SK-N-SH (cell line): ENCODE results near the gene APOLD1. TPM values are rescaled to one million over a fixed set of nuclear protein-coding genes. Genes with fewer than 3 reads are reported as not detected.

Source experiments
- CTCF ChIA-PET: fragments of 300-600, 350-600 bp; formaldehyde crosslinking; extraction: SDS; loops from one replicate; lab custom pipeline; 2021; lab: Yijun Ruan, JAX
- POLR2A ChIA-PET: fragments of 350-600 bp; sonication (Branson Sonifier 250); formaldehyde crosslinking; extraction: SDS; loops from one replicate; lab custom pipeline; 2020; ENCODE audit warnings: antibody characterized with exemption, inconsistent platforms; lab: Yijun Ruan, JAX
- DNase-seq: peaks from one replicate; pipeline ENCODE4 v3.0.0; 2012
- H2AFZ ChIP-seq: fragments of 200-600 bp; sonication (generic); 2 replicates; pipeline ENCODE4 v1.8.1; 2016; ENCODE audit warnings: antibody characterized with exemption, mild to moderate bottlenecking, low read depth
- H3F3A ChIP-seq: fragments of 200-600 bp; sonication (generic); replicated peaks from 2 replicates; pipeline ENCODE3; 2016; ENCODE audit warnings: antibody characterized with exemption, mild to moderate bottlenecking; ENCODE audit not compliant: insufficient read depth
- H3K27ac ChIP-seq, 2 experiments: fragments of 200-500 bp in 1 of 2; fragments of 200-600 bp in 1 of 2; sonication (Bioruptor generic) in 1 of 2; sonication (generic), shearing (Covaris generic) in 1 of 2; 2 replicates each; pipeline versions ENCODE4 v1.5.1 to v1.6.1; 2014 to 2016; ENCODE audit warnings: low read depth in 2 of 2, inconsistent platforms in 1 of 2, low read length in 1 of 2, mild to moderate bottlenecking in 1 of 2, mixed read lengths in 1 of 2
- H3K27me3 ChIP-seq: fragments of 200-600 bp; sonication (generic), shearing (Covaris generic); 2 replicates; pipeline ENCODE4 v1.6.1; 2016; ENCODE audit warnings: mixed run types; ENCODE audit not compliant: insufficient read depth
- H3K36me3 ChIP-seq, 2 experiments: fragments of 200-500 bp in 1 of 2; fragments of 200-600 bp in 1 of 2; sonication (Bioruptor generic) in 1 of 2; sonication (generic) in 1 of 2; replicated peaks in 1 of 2; 2 replicates each; pipeline versions ENCODE3 to v1.5.1; 2014 to 2016; ENCODE audit warnings: low read length in 1 of 2, mild to moderate bottlenecking in 1 of 2; ENCODE audit not compliant: insufficient read depth in 2 of 2, control insufficient read depth in 1 of 2
- H3K4me1 ChIP-seq, 2 experiments: fragments of 200-500 bp in 1 of 2; fragments of 200-600 bp in 1 of 2; sonication (Bioruptor generic) in 1 of 2; sonication (generic), shearing (Covaris generic) in 1 of 2; 2 replicates each; pipeline versions ENCODE4 v1.5.1 to v1.6.1; 2014 to 2016; ENCODE audit warnings: low read depth in 1 of 2, low read length in 1 of 2, mixed run types in 1 of 2; ENCODE audit not compliant: insufficient read depth in 2 of 2, control insufficient read depth in 1 of 2
- H3K4me2 ChIP-seq: fragments of 200-600 bp; sonication (generic), shearing (Covaris generic); 2 replicates; pipeline ENCODE4 v1.6.1; 2017; ENCODE audit warnings: mixed run types
- H3K4me3 ChIP-seq, 2 experiments: fragments of 200-500 bp in 1 of 2; fragments of 200-600 bp in 1 of 2; sonication (Bioruptor generic) in 1 of 2; sonication (generic), shearing (Covaris generic) in 1 of 2; 2 replicates each; pipeline versions ENCODE4 v1.5.1 to v1.8.1; 2014 to 2016; ENCODE audit warnings: low read depth in 2 of 2, inconsistent platforms in 1 of 2, low read length in 1 of 2, mild to moderate bottlenecking in 1 of 2, mixed read lengths in 1 of 2, moderate library complexity in 1 of 2
- H3K79me2 ChIP-seq: fragments of 200-600 bp; sonication (generic); 2 replicates; pipeline ENCODE4 v1.8.1; 2017; ENCODE audit warnings: mild to moderate bottlenecking; ENCODE audit not compliant: insufficient read depth
- H3K9ac ChIP-seq: fragments of 200-600 bp; sonication (generic); 2 replicates; pipeline ENCODE4 v1.6.1; 2017; ENCODE audit warnings: mixed run types
- H3K9me2 ChIP-seq: fragments of 200-600 bp; sonication (generic); 2 replicates; pipeline ENCODE4 v1.6.1; 2017; ENCODE audit warnings: mixed run types
- H3K9me3 ChIP-seq: fragments of 200-600 bp; sonication (generic); 2 replicates; pipeline ENCODE4 v1.6.1; 2017; ENCODE audit warnings: mixed run types, mild to moderate bottlenecking, moderate library complexity
- H4K20me1 ChIP-seq: fragments of 200-600 bp; sonication (generic); 2 replicates; pipeline ENCODE4 v1.6.1; 2017; ENCODE audit warnings: mild to moderate bottlenecking, mixed run types; ENCODE audit not compliant: insufficient read depth
- CHD2 ChIP-seq: fragments of 150-350 bp; IDR thresholded peaks from 2 replicates; pipeline ENCODE4 v1.6.1; 2018; ENCODE audit warnings: low read length; ENCODE audit not compliant: partially characterized antibody
- CTCF ChIP-seq: fragments of 200-600 bp; sonication (generic); IDR thresholded peaks from 2 replicates; pipeline ENCODE4 v1.6.1; 2017; ENCODE audit warnings: antibody characterized with exemption, mild to moderate bottlenecking, moderate library complexity
- ELF1 ChIP-seq: IDR thresholded peaks from 2 replicates; pipeline ENCODE4 v1.4.0; 2012
- EP300 ChIP-seq, 2 experiments: IDR thresholded peaks; 2 replicates each; pipeline versions ENCODE4 v1.4.0 to v1.6.1; 2012; ENCODE audit warnings: borderline replicate concordance in 1 of 2, low read depth in 1 of 2, low read length in 1 of 2
- FOSL2 ChIP-seq: IDR thresholded peaks from 2 replicates; pipeline ENCODE4 v1.4.0; 2012; ENCODE audit warnings: low read depth, mild to moderate bottlenecking, moderate library complexity, borderline replicate concordance
- IRF3 ChIP-seq: fragments of 150-350 bp; IDR thresholded peaks from 2 replicates; pipeline ENCODE4 v1.6.1; 2016; ENCODE audit warnings: mild to moderate bottlenecking, low read depth, low read length
- MEF2A ChIP-seq: IDR thresholded peaks from 2 replicates; pipeline ENCODE4 v1.4.0; 2012; ENCODE audit warnings: low read depth, borderline replicate concordance
- NFIC ChIP-seq: IDR thresholded peaks from 2 replicates; pipeline ENCODE4 v1.4.0; 2012; ENCODE audit warnings: borderline replicate concordance
- PBX3 ChIP-seq: IDR thresholded peaks from 2 replicates; pipeline ENCODE4; 2012
- RAD21 ChIP-seq: IDR thresholded peaks from 2 replicates; pipeline ENCODE4 v1.6.1; 2012; ENCODE audit warnings: mild to moderate bottlenecking, low read length
- RCOR1 ChIP-seq: fragments of 150-350 bp; IDR thresholded peaks from 2 replicates; pipeline ENCODE4 v1.6.1; 2017; ENCODE audit warnings: antibody characterized with exemption, low read length
- RFX5 ChIP-seq: IDR thresholded peaks from 2 replicates; pipeline ENCODE4 v1.6.1; 2012; ENCODE audit warnings: mild to moderate bottlenecking, improper control_type of control experiment, low read length
- RXRA ChIP-seq: IDR thresholded peaks from 2 replicates; pipeline ENCODE4 v1.4.0; 2012; ENCODE audit warnings: low read depth, mild to moderate bottlenecking, borderline replicate concordance
- SIN3A ChIP-seq: IDR thresholded peaks from 2 replicates; pipeline ENCODE4 v1.6.1; 2012; ENCODE audit warnings: low read depth, mild to moderate bottlenecking, low read length, moderate library complexity, borderline replicate concordance
- TEAD4 ChIP-seq: IDR thresholded peaks from 2 replicates; pipeline ENCODE4 v1.4.0; 2012; ENCODE audit warnings: mild to moderate bottlenecking, borderline replicate concordance; ENCODE audit not compliant: insufficient read depth
- USF2 ChIP-seq: fragments of 150-350 bp; IDR thresholded peaks from 2 replicates; pipeline ENCODE4 v1.6.1; 2017; ENCODE audit warnings: antibody characterized with exemption, low read length, low read depth, borderline replicate concordance
- YY1 ChIP-seq: IDR thresholded peaks from 2 replicates; pipeline ENCODE4 v1.4.0; 2012; ENCODE audit warnings: low read depth, mild to moderate bottlenecking
- WGBS: methylation state at CpG from one replicate; pipeline ENCODE4 v1.1.6; 2017; ENCODE audit warnings: low lambda C conversion rate; 5-methylcytosine and 5-hydroxymethylcytosine counted together
- polyA plus RNA-seq, 3 experiments: library from polyadenylated mRNA; depleted of rRNA; stranded (reverse); fragments of >200 nt; gene quantifications; 2 replicates each; pipeline ENCODE4 v1.2.3, GENCODE V29; 2012

APOLD1 gene
- polyA plus RNA-seq, 1 of the 3 experiments (the other 2 are of a cell fraction), result 1.7 TPM

- H3K4me3 ChIP-seq, result no peak overlapping the region
- no peaks in the 10 kb centered on the region for H3K9me3 ChIP-seq
- H2AFZ ChIP-seq, result peak overlapping the region; percentile 36; the same call in 1 of the 2 replicates
- TF ChIP-seq USF2 (no peak), EP300 (IDR thresholded peaks at IDR 0.05; ENCODE audit: borderline replicate concordance in 1 of 2, low read depth in 1 of 2, low read length in 1 of 2) (no peak), FOSL2 (no peak), CTCF (no peak), NFIC (no peak), RXRA (no peak), CHD2 (no peak), SIN3A (no peak)
- DNase-seq, result no peak
- H3K9ac ChIP-seq, result no peak overlapping the region
- H3K79me2 ChIP-seq, result peaks cover 10% of the 10 kb centered on the region; the same call in 1 of the 2 replicates
- H4K20me1 ChIP-seq, result no peaks in the 10 kb centered on the region
- WGBS, result 75% methylated on average over 5 of the region's 5 CpGs
- H3K4me1 ChIP-seq, result peaks cover 3 to 11% of the 10 kb centered on the region in 2 experiments; a peak in 3 of 4 replicates
- H3K4me2 ChIP-seq, result no peak overlapping the region
- no peak overlapping the region for H3K27ac ChIP-seq
- H3K36me3 ChIP-seq, result no peaks in the 10 kb centered on the region
- H3K9me2 ChIP-seq, result no peaks in the 10 kb centered on the region
- POLR2A ChIA-PET, result no interaction called here
- H3K27me3 ChIP-seq, result no peaks in the 10 kb centered on the region
- H3F3A ChIP-seq, result peaks cover 21% of the 10 kb centered on the region
- CTCF ChIA-PET, result interaction anchor here (1.2 to 1.4 kb wide), 3 partner anchors 7 to 19 kb away, joined by 3 to 5 read pairs (median 3); no protein-coding TSS in a partner anchor
Observed at GRCh38 chr12:12755923-12756322, 29.5 kb upstream of the APOLD1 start.

GRCh38 chr12:12757121-12757520 lies 28.3 kb upstream of the APOLD1 start:
- Histone ChIP-seq H3K27ac (no peak overlapping the region), H3K9me2 (no peaks in the 10 kb centered on the region), H4K20me1 (no peaks in the 10 kb centered on the region), H3K4me2 (no peak overlapping the region), H3K79me2 (peaks cover 14% of the 10 kb centered on the region; the same call in 1 of the 2 replicates), H3F3A (peaks cover 21% of the 10 kb centered on the region), H3K4me1 (peaks cover 3 to 11% of the 10 kb centered on the region in 2 experiments; a peak in 3 of 4 replicates)
- 96% methylated on average over 2 of the region's 2 CpGs for WGBS
- no peak for DNase-seq
- TF ChIP-seq EP300 (IDR thresholded peaks at IDR 0.05; ENCODE audit: borderline replicate concordance in 1 of 2, low read depth in 1 of 2, low read length in 1 of 2) (no peak), PBX3 (no peak), MEF2A (no peak), RAD21 (no peak), IRF3 (no peak), SIN3A (no peak), RFX5 (no peak), YY1 (no peak), ELF1 (no peak), TEAD4 (no peak), RCOR1 (no peak)
- TF ChIP-seq, all 33 proteins: peak for 0
- POLR2A ChIA-PET, result no interaction called here
- CTCF ChIA-PET, result interaction anchor here (1.4 kb wide), 2 partner anchors 9 to 19 kb away, joined by 3 to 5 read pairs; no protein-coding TSS in a partner anchor
- no peak overlapping the region for H3K9ac ChIP-seq
- H3K4me3 ChIP-seq, result no peak overlapping the region
- no peaks in the 10 kb centered on the region for H3K36me3 ChIP-seq
- H3K27me3 ChIP-seq, result no peaks in the 10 kb centered on the region
- no peaks in the 10 kb centered on the region for H3K9me3 ChIP-seq
- H2AFZ ChIP-seq, result no peak overlapping the region
